Measurements from ENCODE around the gene ASPHD2.

- no peak for TF ChIP-seq CREB5 (CRISPR knock-in tag; IDR thresholded peaks at IDR 0.05; ENCODE audit: low read depth)
- TF ChIP-seq PATZ1 (CRISPR knock-in tag; IDR thresholded peaks at IDR 0.05; ENCODE audit: borderline replicate concordance): no peak
- TF ChIP-seq TOX (CRISPR knock-in tag; IDR thresholded peaks at IDR 0.05; ENCODE audit: borderline replicate concordance): no peak
- TF ChIP-seq RARB (CRISPR knock-in tag; IDR thresholded peaks at IDR 0.05): no peak
- no peak for TF ChIP-seq ESRRG (CRISPR knock-in tag; IDR thresholded peaks at IDR 0.05)
- TF ChIP-seq ZFP30 (CRISPR knock-in tag; IDR thresholded peaks at IDR 0.05): no peak
These were observed 12.8 kb upstream of the ASPHD2 start for GRCh38 chr22:26416256-26416655.
